ENCODE data around the gene TMEM45A.

GRCh38 chr3:100526613-100527346, 34.4 kb downstream of the TMEM45A start:
- TF ChIP-seq CTCF (IDR thresholded peaks at IDR 0.05) (no peak), POLR2A (IDR thresholded peaks at IDR 0.05) (no peak)
